Fibroblast of lung (primary cell): Measurements from ENCODE around the gene BUD23. TPM values are rescaled to one million over a fixed set of nuclear protein-coding genes. Genes with fewer than 3 reads are reported as not detected.
A peak's percentile ranks its signal among the peaks of the same experiment; 100 is the strongest.

Source experiments
- DNase-seq, 2 donors: peaks; one replicate each; pipeline versions ENCODE4 v3.0.0 to v3.0.0-alpha.2; 2010; ENCODE audit warnings: low read depth in 2 of 2
- H2AFZ ChIP-seq: 2 replicates; pipeline ENCODE4 v1.5.1; 2012; ENCODE audit warnings: low read length, control low read depth, inconsistent platforms
- H3K27ac ChIP-seq: 2 replicates; pipeline ENCODE4 v1.5.1; 2011; ENCODE audit warnings: low read length, control low read depth; ENCODE audit not compliant: insufficient read depth
- H3K27me3 ChIP-seq: 2 replicates; pipeline ENCODE4 v1.5.1; 2011; ENCODE audit warnings: mild to moderate bottlenecking, low read length; ENCODE audit not compliant: control insufficient read depth, insufficient read depth
- H3K36me3 ChIP-seq: 2 replicates; pipeline ENCODE4 v1.5.1; 2011; ENCODE audit warnings: low read length; ENCODE audit not compliant: control insufficient read depth, insufficient read depth
- H3K4me1 ChIP-seq: 2 replicates; pipeline ENCODE4 v1.5.1; 2011; ENCODE audit warnings: low read length; ENCODE audit not compliant: control insufficient read depth, insufficient read depth; ENCODE audit errors: extremely low read depth
- H3K4me2 ChIP-seq: 2 replicates; pipeline ENCODE4 v1.5.1; 2011; ENCODE audit warnings: low read length, control low read depth; ENCODE audit not compliant: insufficient read depth; ENCODE audit errors: extremely low read depth
- H3K4me3 ChIP-seq, 4 experiments: fragments of 200-600 bp in 1 of 4; sonication (generic) in 1 of 4; replicated peaks in 1 of 4; 2 replicates each; pipeline ENCODE4 v1.5.1; 2011 to 2016; ENCODE audit warnings: low read length in 4 of 4, low read depth in 3 of 4, mild to moderate bottlenecking in 3 of 4, control low read depth in 2 of 4, inconsistent platforms in 1 of 4, mixed read lengths in 1 of 4; ENCODE audit not compliant: insufficient read depth in 1 of 4; ENCODE audit errors: control extremely low read depth in 1 of 4
- H3K79me2 ChIP-seq: 2 replicates; pipeline ENCODE4 v1.5.1; 2012; ENCODE audit warnings: mild to moderate bottlenecking, low read length, inconsistent platforms; ENCODE audit not compliant: control insufficient read depth, insufficient read depth
- H3K9ac ChIP-seq: 2 replicates; pipeline ENCODE4 v1.5.1; 2011; ENCODE audit warnings: mild to moderate bottlenecking, low read length, control low read depth; ENCODE audit not compliant: insufficient read depth
- H3K9me3 ChIP-seq: 2 replicates; pipeline ENCODE4 v1.5.1; 2012; ENCODE audit warnings: low read depth, low read length; ENCODE audit not compliant: control insufficient read depth, insufficient read depth
- H4K20me1 ChIP-seq: 2 replicates; pipeline ENCODE4 v1.5.1; 2011; ENCODE audit warnings: low read length; ENCODE audit not compliant: control insufficient read depth, insufficient read depth; ENCODE audit errors: extremely low read depth
- CTCF ChIP-seq, 2 donors: IDR thresholded peaks in 1 of 2; conservative IDR thresholded peaks in 1 of 2; 1 replicate in 1 of 2; 2 replicates in 1 of 2; pipeline ENCODE4 v1.5.1; 2011 to 2012; ENCODE audit warnings: low read length in 2 of 2, control low read depth in 1 of 2, inconsistent platforms in 1 of 2, low read depth in 1 of 2, mild to moderate bottlenecking in 1 of 2
- EZH2 ChIP-seq: IDR thresholded peaks from 2 replicates; pipeline ENCODE4 v1.5.1; 2012; ENCODE audit warnings: low read length, control low read depth, mild to moderate bottlenecking; ENCODE audit errors: missing control alignments
- polyA plus RNA-seq, 2 donors: library from polyadenylated mRNA; depleted of rRNA in 1 of 2; stranded (reverse) in 1 of 2; unstranded in 1 of 2; fragments of >200 nt; gene quantifications; 2 replicates each; pipeline ENCODE4 v1.2.1, GENCODE V29; 2011 to 2012; ENCODE audit warnings: missing spikeins in 1 of 2
- total RNA-seq: library from RNA; depleted of rRNA; stranded (reverse); fragments of >200 nt; gene quantifications from 2 replicates; pipeline ENCODE4 v1.2.1, GENCODE V29; 2014

BUD23 gene
- total and polyA plus RNA-seq, 2 donors (not counting 1 experiment from before 2014, with no cell fraction given): 31.9 to 60.1 TPM

GRCh38 chr7:73638911-73639310 is 44.5 kb upstream of the BUD23 start:
- TF ChIP-seq EZH2 (no peak), CTCF (conservative IDR thresholded peaks at IDR 0.05 in 1 of 2, IDR thresholded peaks at IDR 0.05 in 1 of 2; ENCODE audit: low read depth in 1 of 2, low read length in 2 of 2) (no peak)
- no peak for DNase-seq
- no peaks in the 10 kb centered on the region for H4K20me1 ChIP-seq
- no peak overlapping the region for H3K27ac ChIP-seq
- H3K4me3 ChIP-seq: no peak overlapping the region
- H3K79me2 ChIP-seq: no peaks in the 10 kb centered on the region
- no peak overlapping the region for H2AFZ ChIP-seq
- H3K27me3 ChIP-seq: peaks cover under 1% of the 10 kb centered on the region
- no peak overlapping the region for H3K9ac ChIP-seq
- no peaks in the 10 kb centered on the region for H3K4me1 ChIP-seq
- H3K9me3 ChIP-seq: no peaks in the 10 kb centered on the region
- no peaks in the 10 kb centered on the region for H3K36me3 ChIP-seq
- H3K4me2 ChIP-seq: no peak overlapping the region

- Histone ChIP-seq H3K27ac (no peak overlapping the region), H3K36me3 (no peaks in the 10 kb centered on the region), H3K4me1 (no peaks in the 10 kb centered on the region), H3K4me2 (no peak overlapping the region), H3K79me2 (no peaks in the 10 kb centered on the region), H3K27me3 (peaks cover 23% of the 10 kb centered on the region), H2AFZ (no peak overlapping the region), H4K20me1 (no peaks in the 10 kb centered on the region), H3K4me3 (no peak overlapping the region), H3K9me3 (no peaks in the 10 kb centered on the region), H3K9ac (no peak overlapping the region)
- TF ChIP-seq EZH2 (no peak), CTCF (conservative IDR thresholded peaks at IDR 0.05 in 1 of 2, IDR thresholded peaks at IDR 0.05 in 1 of 2; ENCODE audit: low read depth in 1 of 2, low read length in 2 of 2) (no peak)
- peak in 1 of 2 donors; percentile 25 for DNase-seq
These were observed 40.6 kb upstream of the BUD23 start for GRCh38 chr7:73642834-73643233.

GRCh38 chr7:73644688-73645286 is 38.6 kb upstream of the BUD23 start:
- H3K4me2 ChIP-seq: no peak overlapping the region
- no peak overlapping the region for H3K4me3 ChIP-seq
- H3K27me3 ChIP-seq: peaks cover 35% of the 10 kb centered on the region
- TF ChIP-seq CTCF (conservative IDR thresholded peaks at IDR 0.05 in 1 of 2, IDR thresholded peaks at IDR 0.05 in 1 of 2; ENCODE audit: low read depth in 1 of 2, low read length in 2 of 2): no peak
- TF ChIP-seq EZH2: no peak
- no peak overlapping the region for H2AFZ ChIP-seq
- no peaks in the 10 kb centered on the region for H3K79me2 ChIP-seq
- H3K9ac ChIP-seq: no peak overlapping the region
- no peak overlapping the region for H3K27ac ChIP-seq
- no peak for DNase-seq
- H4K20me1 ChIP-seq: no peaks in the 10 kb centered on the region
- no peaks in the 10 kb centered on the region for H3K36me3 ChIP-seq
- no peaks in the 10 kb centered on the region for H3K4me1 ChIP-seq
- H3K9me3 ChIP-seq: no peaks in the 10 kb centered on the region
